GM12891 (cell line): ENCODE measurements around the gene CYP26A1.
"Not testable (repeated sequence)": the region's sequence is repeated elsewhere in the genome, so short reads cannot be mapped to it uniquely, and the experiment has no call there.

ENCODE experiments used
- DNase-seq: peaks from one replicate; pipeline ENCODE4 v3.0.0; 2011; ENCODE audit warnings: low spot score; ENCODE audit not compliant: insufficient read length
- FAIRE-seq: peaks from 2 replicates; lab custom pipeline; 2011; peaks lifted over from hg19 to GRCh38; lab: Jason Lieb, UNC
- PAX5 ChIP-seq: IDR thresholded peaks from 2 replicates; pipeline ENCODE4 v1.6.1; 2011; ENCODE audit warnings: low read length, moderate library complexity, mild to moderate bottlenecking; ENCODE audit not compliant: insufficient read depth, severe bottlenecking
- POLR2A ChIP-seq: IDR thresholded peaks from 2 replicates; pipeline ENCODE4 v1.6.1; 2011; ENCODE audit warnings: low read depth, low read length, control low read depth
- POLR2AphosphoS5 ChIP-seq: IDR thresholded peaks from 2 replicates; pipeline ENCODE4 v1.6.1; 2011; ENCODE audit warnings: low read depth, low read length, control low read depth
- POU2F2 ChIP-seq: IDR thresholded peaks from 2 replicates; pipeline ENCODE4 v1.6.1; 2011; ENCODE audit warnings: low read depth, mild to moderate bottlenecking, control low read depth, low read length, moderate library complexity
- SPI1 ChIP-seq: IDR thresholded peaks from 2 replicates; pipeline ENCODE4 v1.6.1; 2011; ENCODE audit warnings: low read depth, low read length, control low read depth
- TAF1 ChIP-seq: IDR thresholded peaks from 2 replicates; pipeline ENCODE4 v1.6.1; 2011; ENCODE audit warnings: low read depth, low read length, control low read depth

Gene CYP26A1

GRCh38 chr10:93088466-93088865 is 14.8 kb downstream of the CYP26A1 start:
- no peak for FAIRE-seq
- TF ChIP-seq POLR2AphosphoS5: no peak
- no peak for DNase-seq

GRCh38 chr10:93090619-93091018 is 16.9 kb downstream of the CYP26A1 start:
- DNase-seq (no peak), FAIRE-seq (no peak)
- no peak for TF ChIP-seq POLR2A
- TF ChIP-seq SPI1: no peak
- no peak for TF ChIP-seq POU2F2
- no peak for TF ChIP-seq TAF1
- no peak for TF ChIP-seq PAX5
- TF ChIP-seq POLR2AphosphoS5: no peak

- FAIRE-seq: no peak
These were observed 18.3 kb downstream of the CYP26A1 start for GRCh38 chr10:93091960-93092359.

GRCh38 chr10:93095225-93095624 is 21.5 kb downstream of the CYP26A1 start:
- TF ChIP-seq POLR2A (no peak), SPI1 (no peak), POU2F2 (no peak), PAX5 (no peak), POLR2AphosphoS5 (no peak), TAF1 (no peak)
- FAIRE-seq: no peak
- DNase-seq: no peak

More at GRCh38 chr10:93091960-93092359, 18.3 kb downstream of the CYP26A1 start:
- DNase-seq: no peak
- no peak for TF ChIP-seq SPI1
- TF ChIP-seq POLR2A: no peak
- no peak for TF ChIP-seq PAX5
- no peak for TF ChIP-seq POU2F2

GRCh38 chr10:93096901-93097300 is 23.2 kb downstream of the CYP26A1 start:
- FAIRE-seq: no peak

GRCh38 chr10:93097386-93097785 is 23.7 kb downstream of the CYP26A1 start:
- DNase-seq (no peak), FAIRE-seq (no peak)
- TF ChIP-seq SPI1 (no peak), POLR2A (no peak), TAF1 (no peak), POLR2AphosphoS5 (no peak), PAX5 (no peak), POU2F2 (no peak)

More at GRCh38 chr10:93096901-93097300, 23.2 kb downstream of the CYP26A1 start:
- DNase-seq: no peak
- TF ChIP-seq POLR2AphosphoS5 (no peak), TAF1 (no peak), SPI1 (no peak), POLR2A (no peak), PAX5 (no peak), POU2F2 (no peak)

- DNase-seq (no peak), FAIRE-seq (no peak)
- TF ChIP-seq POU2F2 (no peak), SPI1 (no peak)
These were observed 25.1 kb downstream of the CYP26A1 start for GRCh38 chr10:93098816-93099215.

GRCh38 chr10:93099670-93100069 is 26.0 kb downstream of the CYP26A1 start:
- DNase-seq (no peak), FAIRE-seq (no peak)
- TF ChIP-seq POLR2AphosphoS5 (no peak), TAF1 (no peak), SPI1 (no peak), POLR2A (no peak), PAX5 (no peak), POU2F2 (no peak)

- FAIRE-seq, DNase-seq: not testable (repeated sequence)
These were observed 27.5 kb downstream of the CYP26A1 start for GRCh38 chr10:93101148-93101547.

GRCh38 chr10:93103953-93104352 is 30.3 kb downstream of the CYP26A1 start:
- FAIRE-seq (no peak), DNase-seq (no peak)
- TF ChIP-seq POU2F2: no peak
- TF ChIP-seq TAF1: no peak
- TF ChIP-seq SPI1: no peak
- TF ChIP-seq POLR2A: no peak
- no peak for TF ChIP-seq PAX5
- no peak for TF ChIP-seq POLR2AphosphoS5

GRCh38 chr10:93106631-93107072 is 33.0 kb downstream of the CYP26A1 start:
- TF ChIP-seq SPI1 (no peak), POU2F2 (no peak), POLR2AphosphoS5 (no peak), POLR2A (no peak), TAF1 (no peak), PAX5 (no peak)
- no peak for DNase-seq
- FAIRE-seq: no peak
